Nephron progenitor cell (in vitro differentiated cells): ENCODE results near the gene GRM1.

Experiments used
- DNase-seq: peaks from one replicate; pipeline ENCODE4 v3.0.0; 2021
- H3K27ac Mint-ChIP-seq: 2 replicates; pipeline ENCODE4 v1.8.0; 2021; ENCODE audit warnings: mild to moderate bottlenecking, moderate library complexity, mixed read lengths
- H3K27me3 Mint-ChIP-seq: 2 replicates; pipeline ENCODE4 v1.8.0; 2021; ENCODE audit warnings: mild to moderate bottlenecking, low read depth, mixed read lengths; ENCODE audit not compliant: poor library complexity
- H3K36me3 Mint-ChIP-seq: 2 replicates; pipeline ENCODE4 v1.8.0; 2021; ENCODE audit warnings: low read depth, mixed read lengths
- H3K4me1 Mint-ChIP-seq: 2 replicates; pipeline ENCODE4 v1.8.0; 2021; ENCODE audit warnings: mixed read lengths
- H3K4me3 Mint-ChIP-seq: 2 replicates; pipeline ENCODE4 v1.8.0; 2021; ENCODE audit warnings: mild to moderate bottlenecking, moderate library complexity, mixed read lengths
- H3K9me3 Mint-ChIP-seq: 2 replicates; pipeline ENCODE4 v1.8.0; 2021; ENCODE audit warnings: mild to moderate bottlenecking, moderate library complexity, mixed read lengths
- CTCF ChIP-seq: fragments of 200-600 bp; sonication (generic); IDR thresholded peaks from 2 replicates; pipeline ENCODE4 v1.5.0; 2021; ENCODE audit warnings: antibody characterized with exemption

GRM1 gene

GRCh38 chr6:146408583-146408982 is 379.7 kb downstream of the GRM1 start:
- Mint-ChIP-seq H3K9me3 (no peaks in the 10 kb centered on the region), H3K4me3 (no peak overlapping the region), H3K4me1 (no peaks in the 10 kb centered on the region), H3K27ac (no peak overlapping the region), H3K36me3 (no peaks in the 10 kb centered on the region), H3K27me3 (no peaks in the 10 kb centered on the region)
- no peak for DNase-seq
- no peak for TF ChIP-seq CTCF

DNA sequence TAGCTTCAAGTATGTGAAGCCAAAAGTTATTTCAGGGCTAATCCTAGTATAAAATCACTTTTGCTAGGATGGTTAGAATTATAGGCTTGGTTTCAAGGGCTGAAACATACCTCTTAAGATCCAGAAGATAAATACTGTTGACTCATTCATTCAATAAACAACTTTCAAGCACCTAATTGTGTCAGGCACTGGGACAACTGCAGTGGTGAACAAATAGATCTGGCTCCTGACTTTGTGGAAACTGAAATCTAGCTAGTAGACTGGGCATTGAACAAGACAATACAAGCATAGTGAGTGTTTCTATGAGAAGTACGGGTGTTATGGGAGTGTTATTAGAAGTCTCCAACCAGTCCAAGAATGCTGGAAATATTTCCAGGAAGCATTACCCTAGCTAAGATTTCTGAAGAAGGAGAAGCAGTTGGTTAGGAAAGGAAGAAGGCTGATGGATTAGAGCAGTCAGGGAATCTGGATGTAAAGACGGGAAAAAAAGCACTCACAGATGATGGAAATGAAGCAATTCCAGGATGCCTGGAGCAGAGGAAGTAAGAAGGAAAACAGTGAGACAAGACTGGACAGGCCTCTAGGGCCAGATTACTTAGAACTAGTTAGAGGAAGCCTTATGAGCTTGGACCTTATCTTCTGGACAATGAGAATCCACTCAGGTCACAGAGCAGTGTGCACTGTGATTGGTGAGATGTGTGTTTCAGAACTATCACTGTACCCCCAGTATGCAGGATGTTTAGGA is 382.2 kb downstream of the GRM1 start:
- H3K4me3 Mint-ChIP-seq, result no peak overlapping the region
- no peaks in the 10 kb centered on the region for H3K9me3 Mint-ChIP-seq
- no peak overlapping the region for H3K27ac Mint-ChIP-seq
- no peak for DNase-seq
- H3K36me3 Mint-ChIP-seq, result no peaks in the 10 kb centered on the region
- no peaks in the 10 kb centered on the region for H3K4me1 Mint-ChIP-seq
- H3K27me3 Mint-ChIP-seq, result no peaks in the 10 kb centered on the region
- no peak for TF ChIP-seq CTCF

DNA sequence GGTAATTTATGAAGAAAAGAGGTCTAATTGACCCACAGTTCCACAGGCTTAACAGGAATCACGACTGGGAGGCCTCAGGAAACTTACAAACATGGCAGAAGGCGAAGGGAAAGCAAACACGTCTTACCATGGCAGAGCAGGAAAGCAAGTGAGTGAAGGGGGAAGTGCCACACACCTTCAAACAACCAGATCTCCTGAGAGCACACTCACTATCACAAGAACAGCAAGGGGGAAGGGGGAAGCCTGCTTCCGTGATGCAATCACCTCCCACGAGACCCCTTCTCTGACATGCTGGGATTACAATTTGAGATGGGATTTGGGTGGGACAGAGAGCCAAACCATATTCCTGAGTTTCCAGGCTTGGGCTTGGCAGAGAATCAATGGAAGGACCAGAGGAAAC is 390.7 kb downstream of the GRM1 start:
- Mint-ChIP-seq H3K27me3 (peaks cover 8% of the 10 kb centered on the region), H3K4me3 (no peak overlapping the region)
- TF ChIP-seq CTCF, result no peak

GRCh38 chr6:146420255-146420654 is 391.4 kb downstream of the GRM1 start:
- H3K9me3 Mint-ChIP-seq, result no peaks in the 10 kb centered on the region
- H3K4me1 Mint-ChIP-seq, result peaks cover 4% of the 10 kb centered on the region
- H3K27me3 Mint-ChIP-seq, result peaks cover 8% of the 10 kb centered on the region
- no peak overlapping the region for H3K27ac Mint-ChIP-seq
- no peak for TF ChIP-seq CTCF
- no peak overlapping the region for H3K4me3 Mint-ChIP-seq
- no peak for DNase-seq
- H3K36me3 Mint-ChIP-seq, result no peaks in the 10 kb centered on the region

More for the DNA sequence above, 390.7 kb downstream of the GRM1 start:
- DNase-seq, result no peak
- H3K27ac Mint-ChIP-seq, result no peak overlapping the region
- no peaks in the 10 kb centered on the region for H3K36me3 Mint-ChIP-seq
- H3K4me1 Mint-ChIP-seq, result peaks cover 4% of the 10 kb centered on the region
- no peaks in the 10 kb centered on the region for H3K9me3 Mint-ChIP-seq

DNA sequence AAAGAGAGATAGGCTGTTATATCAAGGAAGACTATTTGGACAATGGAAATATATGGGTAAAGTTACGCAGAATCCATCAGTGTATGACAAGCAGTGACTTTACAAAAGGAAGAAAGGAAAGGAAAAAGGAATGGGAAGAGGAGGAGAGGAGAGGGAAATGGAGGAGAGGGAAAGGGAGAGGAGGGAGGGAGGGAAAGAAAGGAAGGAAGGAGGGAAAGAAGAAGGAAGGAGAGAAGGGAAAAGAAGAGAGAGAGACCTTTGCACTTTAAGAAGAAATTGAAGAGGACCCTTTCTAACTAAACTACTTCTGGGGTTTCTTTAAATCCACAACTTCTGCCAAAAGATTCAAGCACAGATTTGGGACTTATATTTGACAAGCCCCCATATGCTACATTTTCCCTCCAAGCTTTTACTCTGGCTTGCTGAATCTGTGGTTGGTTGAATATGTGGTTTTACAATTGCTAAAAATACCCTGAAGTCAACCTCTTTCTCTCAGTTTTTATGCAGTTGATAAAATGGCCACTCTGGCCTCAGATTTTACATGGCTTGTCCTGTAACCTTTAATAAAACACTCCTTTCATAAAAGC is 394.0 kb downstream of the GRM1 start:
- Mint-ChIP-seq H3K27ac (no peak overlapping the region), H3K9me3 (no peaks in the 10 kb centered on the region), H3K4me1 (peaks cover 1% of the 10 kb centered on the region), H3K27me3 (peaks cover 17% of the 10 kb centered on the region), H3K4me3 (no peak overlapping the region), H3K36me3 (no peaks in the 10 kb centered on the region)
- TF ChIP-seq CTCF, result no peak
- no peak for DNase-seq

- Mint-ChIP-seq H3K4me3 (no peak overlapping the region), H3K27ac (no peak overlapping the region), H3K9me3 (no peaks in the 10 kb centered on the region), H3K36me3 (no peaks in the 10 kb centered on the region), H3K27me3 (peaks cover 17% of the 10 kb centered on the region), H3K4me1 (no peaks in the 10 kb centered on the region)
- no peak for TF ChIP-seq CTCF
- no peak for DNase-seq
These were observed 394.6 kb downstream of the GRM1 start for GRCh38 chr6:146423452-146423851.
